ENCODE measurements around the gene NUP93. TPM values are rescaled to one million over a fixed set of nuclear protein-coding genes. Genes with fewer than 3 reads are reported as not detected.

Gene NUP93
- total and polyA plus RNA-seq, 9 of the 15 experiments (the other 6 are each of a cell fraction or from before 2014, with no cell fraction given): 92.0 to 162 (median 121) TPM

GRCh38 chr16:56729735-56730662 is at the start of gene NUP93 (continued):
- TF ChIP-seq ZBTB40 (IDR thresholded peaks at IDR 0.05): peak; percentile 100
- TF ChIP-seq ZBTB40 (CRISPR knock-in tag; IDR thresholded peaks at IDR 0.05): peak; percentile 98
- TF ChIP-seq ZBED1 (IDR thresholded peaks at IDR 0.05): no peak
- TF ChIP-seq HOXB6 (CRISPR knock-in tag; IDR thresholded peaks at IDR 0.05; ENCODE audit: borderline replicate concordance): no peak
- TF ChIP-seq NCOA1 (IDR thresholded peaks at IDR 0.05; ENCODE audit: low read depth): no peak; the same call in 1 of the 2 replicates
- TF ChIP-seq E2F8 (IDR thresholded peaks at IDR 0.05; ENCODE audit: low read depth, partially characterized antibody): no peak
- no peak for TF ChIP-seq CBX2 (IDR thresholded peaks at IDR 0.05; ENCODE audit: insufficient read depth, low read length, poor library complexity, severe bottlenecking)
- no peak for TF ChIP-seq MECOM (CRISPR knock-in tag; IDR thresholded peaks at IDR 0.05)
- TF ChIP-seq CHD2 (IDR thresholded peaks at IDR 0.05; ENCODE audit: low read depth, low read length): peak; percentile 42; the same call in 1 of the 2 replicates
- peak; percentile 89 for TF ChIP-seq SIN3B (IDR thresholded peaks at IDR 0.05; ENCODE audit: low read depth)
- TF ChIP-seq ARID1B (IDR thresholded peaks at IDR 0.05): no peak
- TF ChIP-seq HLTF (IDR thresholded peaks at IDR 0.05): no peak
- peak; percentile 24; the same call in 1 of the 2 replicates for TF ChIP-seq HMGXB4 (CRISPR knock-in tag; IDR thresholded peaks at IDR 0.05)
- TF ChIP-seq SAFB2 (IDR thresholded peaks at IDR 0.05; ENCODE audit: borderline replicate concordance, low read depth, low read length, severe bottlenecking): no peak

Data from K562 (cell line).